Measurements from ENCODE around the gene NCS1.

DNA sequence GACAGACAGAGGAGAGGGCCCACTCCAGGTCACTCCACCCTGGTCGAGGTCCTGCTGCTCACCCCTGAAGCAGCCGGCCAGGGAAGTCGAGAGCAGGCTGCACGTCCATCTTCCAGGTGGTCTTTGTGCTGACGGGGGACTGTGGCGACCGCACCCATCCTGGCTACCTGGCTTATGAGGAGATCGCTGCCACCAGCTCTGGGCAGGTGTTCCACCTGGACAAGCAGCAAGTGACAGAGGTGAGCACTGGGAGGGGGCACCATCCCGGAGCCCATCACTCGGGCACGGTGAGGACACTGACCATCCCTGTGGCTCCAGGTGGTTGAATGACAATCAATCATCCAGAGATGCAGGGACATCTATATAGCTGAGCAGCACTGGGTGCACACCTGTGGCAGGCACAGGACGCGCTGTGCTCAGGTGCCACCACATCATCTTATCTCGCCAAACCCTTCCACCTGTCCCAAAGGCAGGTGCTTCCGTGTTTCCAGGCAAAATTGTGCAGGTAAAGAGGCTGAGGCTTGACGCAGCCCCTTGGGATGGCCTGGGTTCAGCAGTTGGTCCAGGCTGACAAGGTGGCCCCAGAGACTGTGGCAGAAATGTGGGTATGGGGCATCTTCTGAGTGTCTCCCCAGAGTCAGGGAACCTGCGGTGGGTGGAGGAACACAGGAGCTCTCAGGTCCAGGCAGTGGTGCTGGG lies 114.0 kb downstream of the NCS1 start:
- TF ChIP-seq, protein P1, sequence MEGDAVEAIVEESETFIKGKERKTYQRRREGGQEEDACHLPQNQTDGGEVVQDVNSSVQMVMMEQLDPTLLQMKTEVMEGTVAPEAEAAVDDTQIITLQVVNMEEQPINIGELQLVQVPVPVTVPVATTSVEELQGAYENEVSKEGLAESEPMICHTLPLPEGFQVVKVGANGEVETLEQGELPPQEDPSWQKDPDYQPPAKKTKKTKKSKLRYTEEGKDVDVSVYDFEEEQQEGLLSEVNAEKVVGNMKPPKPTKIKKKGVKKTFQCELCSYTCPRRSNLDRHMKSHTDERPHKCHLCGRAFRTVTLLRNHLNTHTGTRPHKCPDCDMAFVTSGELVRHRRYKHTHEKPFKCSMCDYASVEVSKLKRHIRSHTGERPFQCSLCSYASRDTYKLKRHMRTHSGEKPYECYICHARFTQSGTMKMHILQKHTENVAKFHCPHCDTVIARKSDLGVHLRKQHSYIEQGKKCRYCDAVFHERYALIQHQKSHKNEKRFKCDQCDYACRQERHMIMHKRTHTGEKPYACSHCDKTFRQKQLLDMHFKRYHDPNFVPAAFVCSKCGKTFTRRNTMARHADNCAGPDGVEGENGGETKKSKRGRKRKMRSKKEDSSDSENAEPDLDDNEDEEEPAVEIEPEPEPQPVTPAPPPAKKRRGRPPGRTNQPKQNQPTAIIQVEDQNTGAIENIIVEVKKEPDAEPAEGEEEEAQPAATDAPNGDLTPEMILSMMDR (conservative IDR thresholded peaks at IDR 0.05; ENCODE audit: low read depth, low read length): no peak
- no peak for TF ChIP-seq EZH2 (IDR thresholded peaks at IDR 0.05; ENCODE audit: borderline replicate concordance, low read depth, low read length, poor library complexity, severe bottlenecking)
